Naive thymus-derived CD4-positive, alpha-beta T cell (primary cell): ENCODE results near the gene WDR20. TPM values are rescaled to one million over a fixed set of nuclear protein-coding genes. Genes with fewer than 3 reads are reported as not detected.
A peak's percentile ranks its signal among the peaks of the same experiment; 100 is the strongest.
"Not testable (repeated sequence)": the region's sequence is repeated elsewhere in the genome, so short reads cannot be mapped to it uniquely, and the experiment has no call there.

Experiments used
- ATAC-seq: fragments of 150-1000 bp; cut with Tn5 transposase; 2 replicates; pipeline ENCODE4 v1.10.0; 2021; ENCODE audit warnings: mild to moderate bottlenecking, moderate library complexity
- CTCF ChIA-PET: fragments of 350-600 bp; sonication (Branson Sonifier 250); formaldehyde crosslinking; loops from one replicate; lab custom pipeline; 2021; ENCODE audit warnings: antibody characterized with exemption; lab: Charles Lee
- POLR2A ChIA-PET: fragments of 350-600 bp; sonication (Branson Sonifier 250); formaldehyde crosslinking; loops from one replicate; lab custom pipeline; 2021; ENCODE audit warnings: antibody characterized with exemption, inconsistent platforms; lab: Charles Lee
- DNase-seq, 9 donors: peaks; one replicate each; pipeline versions ENCODE4 v3.0.0 to v3.0.0-alpha.2; 2020 to 2022; ENCODE audit warnings: mixed read lengths in 1 of 9
- H3K27ac ChIP-seq: one replicate; pipeline ENCODE4 v1.7.0; 2013; ENCODE audit warnings: mild to moderate bottlenecking, low read depth, low read length, moderate library complexity
- H3K27me3 ChIP-seq, 2 donors: one replicate each; pipeline ENCODE4 v1.7.0; 2013; ENCODE audit warnings: low read length in 2 of 2, mild to moderate bottlenecking in 2 of 2, moderate library complexity in 2 of 2; ENCODE audit not compliant: control insufficient read depth in 2 of 2, insufficient read depth in 2 of 2
- H3K36me3 ChIP-seq, 3 experiments: 1 replicate in 2 of 3; 2 replicates in 1 of 3; pipeline ENCODE4 v1.7.0; 2013; ENCODE audit warnings: low read length in 3 of 3, mild to moderate bottlenecking in 3 of 3, moderate library complexity in 1 of 3; ENCODE audit not compliant: insufficient read depth in 3 of 3, control insufficient read depth in 2 of 3
- H3K4me1 ChIP-seq, 2 donors: one replicate each; pipeline ENCODE4 v1.7.0; 2013; ENCODE audit warnings: low read length in 2 of 2, mild to moderate bottlenecking in 2 of 2, moderate library complexity in 1 of 2; ENCODE audit not compliant: control insufficient read depth in 2 of 2, insufficient read depth in 2 of 2
- H3K4me3 ChIP-seq: 2 replicates; pipeline ENCODE4 v1.7.0; 2013; ENCODE audit warnings: mild to moderate bottlenecking, low read length
- H3K9me3 ChIP-seq, 3 experiments: 1 replicate in 2 of 3; 2 replicates in 1 of 3; pipeline ENCODE4 v1.7.0; 2013; ENCODE audit warnings: low read length in 3 of 3; ENCODE audit not compliant: control insufficient read depth in 2 of 3
- H3K27ac Mint-ChIP-seq, 9 donors: one replicate each; pipeline ENCODE4 v1.8.0; 2020 to 2022; ENCODE audit warnings: mixed read lengths in 9 of 9, mild to moderate bottlenecking in 8 of 9, moderate library complexity in 5 of 9, inconsistent platforms in 2 of 9
- H3K27me3 Mint-ChIP-seq, 5 donors: one replicate each; pipeline ENCODE4 v1.8.0; 2021 to 2022; ENCODE audit warnings: mixed read lengths in 5 of 5, mild to moderate bottlenecking in 1 of 5
- H3K36me3 Mint-ChIP-seq, 5 donors: one replicate each; pipeline ENCODE4 v1.8.0; 2020 to 2022; ENCODE audit warnings: mixed read lengths in 5 of 5, mild to moderate bottlenecking in 3 of 5, inconsistent platforms in 1 of 5
- H3K4me1 Mint-ChIP-seq, 7 donors: one replicate each; pipeline ENCODE4 v1.8.0; 2020 to 2022; ENCODE audit warnings: mixed read lengths in 7 of 7, mild to moderate bottlenecking in 3 of 7, inconsistent platforms in 1 of 7
- H3K4me3 Mint-ChIP-seq, 10 donors: one replicate each; pipeline ENCODE4 v1.8.0; 2020 to 2022; ENCODE audit warnings: mild to moderate bottlenecking in 10 of 10, mixed read lengths in 10 of 10, moderate library complexity in 6 of 10, inconsistent platforms in 2 of 10
- H3K9me3 Mint-ChIP-seq, 11 donors: one replicate each; pipeline ENCODE4 v1.8.0; 2020 to 2022; ENCODE audit warnings: mixed read lengths in 11 of 11, mild to moderate bottlenecking in 4 of 11, inconsistent platforms in 1 of 11, moderate library complexity in 1 of 11
- intact Hi-C, 2 donors: fragments of 100-400 bp; cut with micrococcal nuclease; formaldehyde crosslinking; loops; one replicate each; pipeline ENCODE4 v1.15.1; 2023
- polyA plus RNA-seq, 2 donors: library from polyadenylated mRNA; unstranded; fragments of 300-500 nt; fragmentation: Illumina TruSeq; gene quantifications; one replicate each; pipeline ENCODE4 v1.2.3, GENCODE V29; 2021
- total RNA-seq, 6 experiments: library from RNA in 5 of 6; stranded (reverse) in 5 of 6; gene quantifications; 1 replicate in 5 of 6; 2 replicates in 1 of 6; pipeline ENCODE4 v1.2.3 and lab custom pipeline; 2021 to 2026

Gene WDR20
- total and polyA plus RNA-seq, 7 experiments from 2014 or later = 9.1 to 67.8 (median 36.1) TPM

DNA sequence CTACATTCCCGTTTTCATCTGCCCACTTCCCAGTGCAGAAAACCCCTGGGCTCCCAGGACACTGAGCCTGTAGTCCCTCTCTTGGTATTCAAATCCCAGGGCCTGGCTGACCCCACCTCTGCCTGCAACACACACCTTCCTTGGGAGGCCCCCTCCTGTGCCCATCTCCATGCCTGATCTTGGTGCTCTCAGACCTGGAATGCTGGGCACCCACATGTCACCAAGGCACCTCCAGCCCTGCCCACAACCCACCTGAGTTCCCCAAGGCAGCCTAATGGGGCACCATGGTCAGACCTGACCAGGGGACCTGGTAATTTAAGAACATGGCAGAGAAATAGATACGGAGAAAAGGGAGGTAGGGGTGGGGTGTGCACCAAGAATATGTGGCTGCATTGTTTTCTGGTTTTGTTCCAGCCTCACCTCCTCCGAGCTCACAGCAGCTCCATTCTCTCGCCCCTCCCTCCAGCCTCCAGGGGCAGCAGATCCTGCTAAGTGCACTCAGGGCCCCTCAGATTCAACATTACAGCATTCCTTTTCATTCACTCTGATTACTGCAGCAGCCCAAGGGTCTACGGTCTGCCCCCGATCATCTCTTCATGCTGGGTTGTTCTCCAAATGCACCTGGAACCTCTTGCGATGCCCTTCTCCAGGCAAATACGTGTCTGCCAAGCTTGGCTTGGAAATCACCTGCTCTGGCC, 43.7 kb upstream of the WDR20 start:
- peak overlapping the region in 3 of 9 donors; percentile 1 to 42 (median 25) for H3K27ac Mint-ChIP-seq
- no peaks in the 10 kb centered on the region for H3K36me3 Mint-ChIP-seq
- intact Hi-C loops = loop anchor here (1.0 kb wide), 5 partner anchors 8 to 135 kb away; no protein-coding TSS in a partner anchor
- ChIA-PET CTCF (interaction anchor here (0.5 to 3.7 kb wide), 18 partner anchors 8 to 705 kb away, joined by 3 to 19 read pairs (median 4); no protein-coding TSS in a partner anchor), POLR2A (interaction anchor here (0.7 to 1.6 kb wide), 5 partner anchors 29 to 389 kb away, joined by 3 read pairs; no protein-coding TSS in a partner anchor)
- DNase-seq (no peak), ATAC-seq (no peak)
- Histone ChIP-seq H3K36me3 (no peaks in the 10 kb centered on the region), H3K4me3 (no peak overlapping the region), H3K9me3 (no peaks in the 10 kb centered on the region), H3K27me3 (no peaks in the 10 kb centered on the region), H3K4me1 (no peaks in the 10 kb centered on the region), H3K27ac (no peak overlapping the region)
- no peaks in the 10 kb centered on the region for H3K9me3 Mint-ChIP-seq
- peaks cover 3 to 12% (median 5%) of the 10 kb centered on the region in 7 donors for H3K4me1 Mint-ChIP-seq
- H3K27me3 Mint-ChIP-seq = no peaks in the 10 kb centered on the region
- no peak overlapping the region for H3K4me3 Mint-ChIP-seq

DNA sequence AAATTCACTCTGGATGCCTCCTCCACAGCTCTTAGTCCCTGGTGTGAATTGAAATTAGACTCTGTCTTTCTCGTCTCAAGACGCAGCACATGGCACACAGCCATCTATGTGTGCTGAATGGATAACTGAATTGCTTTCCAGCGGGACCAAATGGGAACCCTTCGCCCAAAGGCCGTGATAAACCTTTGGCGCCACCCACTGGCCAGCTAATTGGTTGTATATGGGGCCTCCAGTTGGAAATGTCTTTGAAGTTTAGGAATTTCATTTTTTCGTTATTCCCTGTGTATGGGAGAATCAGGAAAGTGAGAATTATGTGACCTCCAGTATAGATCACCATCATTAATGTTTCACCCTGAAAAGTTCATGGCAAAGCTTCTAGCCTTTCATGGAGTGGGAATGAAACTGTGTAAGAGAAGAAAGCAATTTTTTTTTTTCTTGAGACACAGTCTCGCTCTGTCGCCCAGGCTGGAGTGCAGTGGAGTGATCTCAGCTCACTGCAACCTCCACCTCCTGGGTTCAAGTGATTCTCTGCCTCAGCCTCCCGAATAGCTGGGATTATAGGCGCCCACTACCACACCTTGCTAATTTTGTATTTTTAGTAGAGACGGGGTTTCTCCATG, 43.0 kb upstream of the WDR20 start:
- H3K4me3 ChIP-seq = no peak overlapping the region
- no peaks in the 10 kb centered on the region for H3K36me3 ChIP-seq
- no peaks in the 10 kb centered on the region for H3K27me3 ChIP-seq
- no peaks in the 10 kb centered on the region for H3K9me3 ChIP-seq
- peak overlapping the region in 4 of 9 donors; percentile 1 to 50 (median 34) for H3K27ac Mint-ChIP-seq
- H3K9me3 Mint-ChIP-seq = no peaks in the 10 kb centered on the region
- no peaks in the 10 kb centered on the region for H3K36me3 Mint-ChIP-seq
- H3K27ac ChIP-seq = no peak overlapping the region
- DNase-seq = peak; percentile 35 to 66 (median 46)
- no peaks in the 10 kb centered on the region for H3K4me1 ChIP-seq
- intact Hi-C loops = loop anchor here (1.0 kb wide), 5 partner anchors 8 to 135 kb away; no protein-coding TSS in a partner anchor
- H3K4me3 Mint-ChIP-seq = no peak overlapping the region
- H3K4me1 Mint-ChIP-seq = peaks cover 3 to 12% (median 5%) of the 10 kb centered on the region in 7 donors
- CTCF ChIA-PET = interaction anchor here (0.6 to 3.7 kb wide), 22 partner anchors 9 to 705 kb away, joined by 3 to 19 read pairs (median 3); no protein-coding TSS in a partner anchor
- peak; percentile 77 for ATAC-seq
- POLR2A ChIA-PET = interaction anchor here (0.7 to 1.6 kb wide), 5 partner anchors 30 to 390 kb away, joined by 3 read pairs; partner anchors contain the start of gene ZNF839
- no peaks in the 10 kb centered on the region for H3K27me3 Mint-ChIP-seq

DNA sequence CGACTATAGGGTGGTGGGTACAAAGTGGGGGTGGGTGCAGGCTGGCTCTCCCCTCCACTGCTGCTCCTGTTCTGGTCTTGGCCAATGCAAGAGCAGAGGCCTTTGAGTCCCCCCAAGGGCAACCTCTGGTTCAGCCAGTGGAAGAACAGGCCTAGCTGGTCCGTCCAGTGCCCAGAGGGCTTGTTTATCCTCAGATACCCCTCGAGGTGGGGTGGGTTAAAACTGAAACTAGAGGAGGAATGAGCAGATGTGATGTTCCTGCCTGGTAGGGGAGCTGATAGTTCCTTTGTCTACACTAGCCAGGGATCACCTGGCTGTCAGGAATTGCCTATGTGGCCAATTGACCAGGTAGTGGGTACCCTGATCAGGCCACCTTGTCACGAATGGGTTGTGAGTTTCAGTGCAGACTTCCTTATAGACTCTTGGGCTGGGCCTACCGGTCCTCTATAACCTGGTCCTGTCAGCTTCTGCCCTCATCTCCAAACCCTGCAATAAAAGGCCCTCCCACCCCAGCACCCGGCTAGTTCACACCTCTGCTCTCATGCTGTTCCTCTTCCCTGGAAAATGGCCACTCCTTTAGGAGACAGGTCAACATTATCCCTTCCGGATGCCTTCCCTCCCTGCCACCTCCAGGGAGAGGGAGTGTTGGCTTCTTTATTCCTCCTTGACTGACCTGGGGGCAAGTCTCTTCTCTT, 42.1 kb upstream of the WDR20 start:
- Histone ChIP-seq H3K4me1 (no peaks in the 10 kb centered on the region), H3K27ac (no peak overlapping the region), H3K4me3 (no peak overlapping the region), H3K36me3 (no peaks in the 10 kb centered on the region), H3K27me3 (no peaks in the 10 kb centered on the region), H3K9me3 (no peaks in the 10 kb centered on the region)
- no peaks in the 10 kb centered on the region for H3K36me3 Mint-ChIP-seq
- intact Hi-C loops = no loop called here
- peaks cover 3 to 12% (median 5%) of the 10 kb centered on the region in 7 donors for H3K4me1 Mint-ChIP-seq
- ATAC-seq (no peak), DNase-seq (no peak)
- no peak overlapping the region for H3K4me3 Mint-ChIP-seq
- no peaks in the 10 kb centered on the region for H3K27me3 Mint-ChIP-seq
- H3K27ac Mint-ChIP-seq = no peak overlapping the region
- no peaks in the 10 kb centered on the region for H3K9me3 Mint-ChIP-seq
- CTCF ChIA-PET = interaction anchor here (0.6 to 3.7 kb wide), 8 partner anchors 9 to 327 kb away, joined by 3 to 19 read pairs (median 4); no protein-coding TSS in a partner anchor
- POLR2A ChIA-PET = interaction anchor here (1.0 kb wide), 1 partner anchor 222 kb away, joined by 3 read pairs; the partner anchor contains the start of gene ZNF839

DNA sequence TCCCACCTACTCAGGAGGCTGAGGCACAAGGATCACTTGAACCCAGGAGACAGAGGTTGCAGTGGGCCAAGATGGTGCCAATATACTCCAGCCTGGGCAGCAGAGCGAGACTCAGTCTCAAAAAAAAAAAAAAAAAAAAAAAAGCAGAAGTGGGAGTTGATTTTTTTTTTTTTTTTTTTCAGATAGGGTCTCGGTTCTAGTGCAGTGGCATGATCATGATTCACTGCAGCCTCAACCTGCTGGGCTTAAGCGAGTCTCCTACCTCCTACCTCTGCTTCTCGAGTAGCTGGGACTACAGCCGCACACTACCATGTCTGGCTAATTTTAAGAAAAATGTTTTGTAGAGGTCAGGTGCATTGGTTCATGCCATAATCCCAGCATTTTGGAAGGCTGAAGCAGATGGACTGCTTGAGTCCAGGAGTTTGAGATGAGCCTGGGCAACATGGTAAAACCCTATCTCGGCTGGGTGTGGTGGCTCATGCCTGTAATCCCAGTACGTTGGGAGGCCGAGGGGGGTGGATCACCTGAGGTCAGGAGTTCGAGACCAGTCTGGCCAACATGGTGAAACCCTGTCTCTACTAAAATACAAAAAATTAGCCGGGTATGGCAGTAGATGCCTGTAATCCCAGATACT, 36.5 kb upstream of the WDR20 start:
- Mint-ChIP-seq H3K4me3 (no peak overlapping the region), H3K4me1 (no peaks in the 10 kb centered on the region), H3K27ac (no peak overlapping the region), H3K27me3 (peaks cover 0 to 11% (median 0%) of the 10 kb centered on the region in 5 donors), H3K36me3 (no peaks in the 10 kb centered on the region), H3K9me3 (no peaks in the 10 kb centered on the region)
- no peaks in the 10 kb centered on the region for H3K27me3 ChIP-seq
- DNase-seq (no peak), ATAC-seq (no peak)
- ChIA-PET POLR2A (no interaction called here), CTCF (no interaction called here)
- no peak overlapping the region for H3K4me3 ChIP-seq
- H3K27ac ChIP-seq = no peak overlapping the region
- intact Hi-C loops = no loop called here
- H3K36me3 ChIP-seq = no peaks in the 10 kb centered on the region
- H3K9me3 ChIP-seq = no peaks in the 10 kb centered on the region
- H3K4me1 ChIP-seq = no peaks in the 10 kb centered on the region

DNA sequence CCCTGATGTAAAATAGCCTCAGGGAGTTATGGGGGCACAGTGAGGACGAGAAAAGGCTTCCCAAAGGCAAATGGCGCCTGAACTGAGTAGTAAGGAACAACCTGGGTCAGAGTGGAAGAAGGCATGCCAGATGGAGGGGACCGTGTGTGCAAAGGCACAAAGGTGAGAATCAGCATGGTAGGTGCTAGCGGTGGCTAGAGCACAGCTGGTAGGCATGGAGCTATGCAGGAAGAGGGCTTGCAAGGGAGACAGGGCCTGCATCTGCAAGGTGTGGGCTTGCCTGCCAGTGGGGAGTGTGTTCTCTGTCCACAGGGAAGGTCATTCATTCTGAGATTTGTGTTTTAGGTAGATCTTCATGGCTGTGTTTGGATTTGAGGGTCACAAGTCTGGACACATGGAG, 34.3 kb upstream of the WDR20 start:
- Mint-ChIP-seq H3K36me3 (peaks cover 0 to 6% (median 3%) of the 10 kb centered on the region in 5 donors), H3K4me1 (no peaks in the 10 kb centered on the region), H3K27ac (no peak overlapping the region), H3K27me3 (peaks cover 0 to 11% (median 0%) of the 10 kb centered on the region in 5 donors), H3K9me3 (peaks cover 0 to 14% (median 4%) of the 10 kb centered on the region in 11 donors), H3K4me3 (no peak overlapping the region)
- intact Hi-C loops = no loop called here
- POLR2A ChIA-PET = interaction anchor here (0.6 kb wide), 1 partner anchor 37 kb away, joined by 3 read pairs; no protein-coding TSS in a partner anchor
- Histone ChIP-seq H3K4me3 (no peak overlapping the region), H3K4me1 (no peaks in the 10 kb centered on the region), H3K36me3 (no peaks in the 10 kb centered on the region), H3K27me3 (no peaks in the 10 kb centered on the region), H3K27ac (no peak overlapping the region), H3K9me3 (no peaks in the 10 kb centered on the region)
- CTCF ChIA-PET = interaction anchor here (1.7 kb wide), 1 partner anchor 9 kb away, joined by 5 read pairs; no protein-coding TSS in a partner anchor
- ATAC-seq (no peak), DNase-seq (no peak)

DNA sequence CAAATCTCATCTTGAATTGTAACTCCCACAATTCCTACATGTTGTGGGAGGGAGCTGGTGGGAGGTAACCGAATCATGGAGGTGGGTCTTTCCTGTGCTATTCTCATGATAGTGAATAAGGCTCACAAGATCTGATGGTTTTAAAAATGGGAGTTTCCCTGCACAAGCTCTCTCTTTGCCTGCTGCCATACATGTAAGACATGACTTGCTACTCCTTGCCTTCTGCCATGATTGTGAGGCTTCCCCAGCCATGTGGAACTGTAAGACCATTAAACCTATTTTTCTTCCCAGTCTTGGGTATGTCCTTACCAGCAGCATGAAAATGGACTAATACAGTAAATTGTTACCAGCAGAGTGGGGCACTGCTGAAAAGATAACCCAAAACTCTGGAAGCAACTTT, 30.4 kb upstream of the WDR20 start:
- POLR2A ChIA-PET, H3K4me3 ChIP-seq, H3K4me1 ChIP-seq, intact Hi-C loops, H3K27ac ChIP-seq, H3K4me3 Mint-ChIP-seq, H3K9me3 ChIP-seq, H3K36me3 ChIP-seq, H3K27ac Mint-ChIP-seq, DNase-seq, H3K27me3 ChIP-seq, ATAC-seq, H3K4me1 Mint-ChIP-seq: not testable (repeated sequence)
- H3K36me3 Mint-ChIP-seq = peaks cover 0 to 11% (median 3%) of the 10 kb centered on the region in 5 donors
- peaks cover 0 to 30% (median 5%) of the 10 kb centered on the region in 11 donors for H3K9me3 Mint-ChIP-seq
- H3K27me3 Mint-ChIP-seq = peaks cover 0 to 11% (median 0%) of the 10 kb centered on the region in 5 donors
- CTCF ChIA-PET = interaction anchor here (1.3 kb wide), 1 partner anchor 13 kb away, joined by 4 read pairs; no protein-coding TSS in a partner anchor
